ENCODE results near the gene ZNF784.

DNA sequence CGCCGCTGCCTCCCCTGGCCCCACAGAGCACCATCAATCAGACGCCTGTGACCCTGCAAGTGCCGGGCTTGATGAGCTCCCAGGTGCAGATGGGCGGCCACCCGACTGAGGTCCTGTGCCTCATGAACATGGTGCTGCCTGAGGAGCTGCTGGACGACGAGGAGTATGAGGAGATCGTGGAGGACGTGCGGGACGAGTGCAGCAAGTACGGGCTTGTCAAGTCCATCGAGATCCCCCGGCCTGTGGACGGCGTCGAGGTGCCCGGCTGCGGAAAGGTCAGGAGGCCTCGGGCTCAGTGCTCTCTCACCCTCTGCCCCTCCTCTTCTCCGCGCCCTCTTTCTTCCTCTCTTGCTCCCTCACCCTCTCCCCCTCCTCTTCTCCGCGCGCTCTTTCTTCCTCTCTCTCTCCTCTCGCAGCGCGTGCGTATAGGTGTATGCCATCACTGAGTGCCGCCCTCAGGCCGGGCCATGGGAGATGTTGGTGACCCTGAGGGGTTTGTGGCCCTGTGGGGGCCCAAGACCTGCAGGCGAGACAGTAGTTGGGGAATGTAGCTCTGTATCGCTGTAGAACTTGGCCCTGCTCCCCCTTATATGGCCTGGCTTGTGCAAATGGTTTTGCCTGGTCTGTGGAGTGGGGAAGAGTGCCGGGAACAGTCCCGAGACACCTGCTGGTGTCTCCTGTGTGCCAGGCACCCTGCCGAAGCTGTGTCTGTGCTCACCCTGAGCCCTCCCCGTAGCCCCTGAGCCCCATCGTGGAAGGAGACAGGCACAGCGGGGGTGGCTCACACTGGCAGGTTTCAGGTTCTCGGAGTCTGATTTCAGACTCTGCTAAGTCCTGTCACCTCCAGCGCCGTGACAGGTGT, 45.3 kb upstream of the ZNF784 start:
- TF ChIP-seq, protein P1, sequence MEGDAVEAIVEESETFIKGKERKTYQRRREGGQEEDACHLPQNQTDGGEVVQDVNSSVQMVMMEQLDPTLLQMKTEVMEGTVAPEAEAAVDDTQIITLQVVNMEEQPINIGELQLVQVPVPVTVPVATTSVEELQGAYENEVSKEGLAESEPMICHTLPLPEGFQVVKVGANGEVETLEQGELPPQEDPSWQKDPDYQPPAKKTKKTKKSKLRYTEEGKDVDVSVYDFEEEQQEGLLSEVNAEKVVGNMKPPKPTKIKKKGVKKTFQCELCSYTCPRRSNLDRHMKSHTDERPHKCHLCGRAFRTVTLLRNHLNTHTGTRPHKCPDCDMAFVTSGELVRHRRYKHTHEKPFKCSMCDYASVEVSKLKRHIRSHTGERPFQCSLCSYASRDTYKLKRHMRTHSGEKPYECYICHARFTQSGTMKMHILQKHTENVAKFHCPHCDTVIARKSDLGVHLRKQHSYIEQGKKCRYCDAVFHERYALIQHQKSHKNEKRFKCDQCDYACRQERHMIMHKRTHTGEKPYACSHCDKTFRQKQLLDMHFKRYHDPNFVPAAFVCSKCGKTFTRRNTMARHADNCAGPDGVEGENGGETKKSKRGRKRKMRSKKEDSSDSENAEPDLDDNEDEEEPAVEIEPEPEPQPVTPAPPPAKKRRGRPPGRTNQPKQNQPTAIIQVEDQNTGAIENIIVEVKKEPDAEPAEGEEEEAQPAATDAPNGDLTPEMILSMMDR (IDR thresholded peaks at IDR 0.05), result no peak
- TF ChIP-seq POLR2A (IDR thresholded peaks at IDR 0.05), result no peak

All from lower leg skin (tissue), 3 donors.